ENCODE results near the gene MKNK1. TPM values are rescaled to one million over a fixed set of nuclear protein-coding genes. Genes with fewer than 3 reads are reported as not detected.

Gene MKNK1
- total RNA-seq, 1 experiment from 2014 or later, result 40.1 TPM

GRCh38 chr1:46544561-46545240, 59.4 kb downstream of the MKNK1 start:
- TF ChIP-seq POLR2AphosphoS5 (IDR thresholded peaks at IDR 0.05; ENCODE audit: low read depth, low read length), result no peak
- ChIA-PET POLR2A (interaction anchor here (0.5 kb wide), 1 partner anchor 254 kb away, joined by 13 read pairs; no protein-coding TSS in a partner anchor), CTCF (interaction anchor here (0.6 to 0.7 kb wide), 2 partner anchors 11 to 87 kb away, joined by 3 to 8 read pairs; no protein-coding TSS in a partner anchor)
- Histone ChIP-seq H3K27me3 (ENCODE audit: control insufficient read depth, insufficient read depth, low read length) (no peaks in the 10 kb centered on the region), H3K9me3 (ENCODE audit: control insufficient read depth, insufficient read depth, low read depth, low read length) (no peaks in the 10 kb centered on the region), H3K27ac (ENCODE audit: low read length) (no peak overlapping the region), H3K4me3 (ENCODE audit: low read depth in 2 of 2, low read length in 2 of 2) (no peak overlapping the region), H3K36me3 (ENCODE audit: control insufficient read depth, insufficient read depth, low read length) (no peaks in the 10 kb centered on the region), H3K4me1 (ENCODE audit: control insufficient read depth, insufficient read depth, low read length) (no peaks in the 10 kb centered on the region)
- no TSS peak for BruUV-seq (replicated peaks)
- intact Hi-C loops (cut with micrococcal nuclease; ENCODE audit: unreplicated experiment), result no loop called here
- ATAC-seq (no peak), DNase-seq (ENCODE audit: low read depth, low spot score) (no peak)
- in situ Hi-C loops (cut with HindIII; ENCODE audit: low pct_unique_long_range_greater_than_20kb, low sequenced_read_pairs), result no loop called here

DNA sequence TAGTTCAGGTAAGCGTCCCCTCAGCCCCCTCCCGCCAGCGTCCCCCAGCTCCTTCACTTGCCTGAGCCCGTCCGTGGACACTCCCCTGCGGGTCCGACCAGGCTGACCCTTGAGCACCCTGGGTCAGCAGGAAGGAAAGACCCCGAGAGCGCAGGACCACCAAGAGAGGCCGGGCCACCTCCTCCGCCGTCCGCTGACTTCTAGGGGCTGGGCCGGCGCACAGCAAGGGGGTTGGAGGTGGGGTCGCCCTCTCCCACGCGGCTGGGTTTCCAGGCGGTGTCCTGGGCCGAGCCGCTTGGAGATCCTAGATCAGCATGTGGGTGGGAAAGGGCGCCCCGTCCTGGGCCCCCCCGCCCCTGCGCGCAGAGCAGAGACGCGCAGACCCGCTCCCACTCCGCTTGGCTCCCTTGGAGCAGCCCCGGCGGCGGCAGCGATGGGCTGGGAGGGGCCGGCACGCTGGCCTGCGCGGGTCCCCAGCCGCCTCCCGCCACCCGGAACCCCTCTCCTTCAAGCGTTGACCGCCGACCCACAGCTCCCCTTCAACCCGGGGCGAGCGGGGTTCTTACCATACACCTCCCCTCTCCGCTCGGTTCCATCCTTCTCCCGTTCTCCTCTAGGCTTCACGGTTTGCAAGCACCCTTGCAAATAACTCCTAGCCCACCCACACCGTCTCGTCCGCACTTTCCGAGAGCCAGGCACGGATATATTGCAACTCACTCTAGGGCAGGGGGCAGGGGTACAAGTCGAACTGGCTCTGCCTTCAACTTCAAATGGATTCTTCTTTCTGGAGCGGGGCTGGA, 60.1 kb downstream of the MKNK1 start:
- POLR2A ChIA-PET, result no interaction called here
- DNase-seq (ENCODE audit: low read depth, low spot score) (no peak), ATAC-seq (no peak)
- BruUV-seq (replicated peaks), result no TSS peak
- TF ChIP-seq CTCF (IDR thresholded peaks at IDR 0.05) (no peak), TCF7L2 (IDR thresholded peaks at IDR 0.05; ENCODE audit: low read depth, low read length) (no peak), SIN3A (IDR thresholded peaks at IDR 0.05; ENCODE audit: borderline replicate concordance, insufficient read depth, low read depth, low read length) (no peak), POLR2AphosphoS5 (IDR thresholded peaks at IDR 0.05; ENCODE audit: low read depth, low read length) (no peak)
- TF ChIP-seq, protein P1, sequence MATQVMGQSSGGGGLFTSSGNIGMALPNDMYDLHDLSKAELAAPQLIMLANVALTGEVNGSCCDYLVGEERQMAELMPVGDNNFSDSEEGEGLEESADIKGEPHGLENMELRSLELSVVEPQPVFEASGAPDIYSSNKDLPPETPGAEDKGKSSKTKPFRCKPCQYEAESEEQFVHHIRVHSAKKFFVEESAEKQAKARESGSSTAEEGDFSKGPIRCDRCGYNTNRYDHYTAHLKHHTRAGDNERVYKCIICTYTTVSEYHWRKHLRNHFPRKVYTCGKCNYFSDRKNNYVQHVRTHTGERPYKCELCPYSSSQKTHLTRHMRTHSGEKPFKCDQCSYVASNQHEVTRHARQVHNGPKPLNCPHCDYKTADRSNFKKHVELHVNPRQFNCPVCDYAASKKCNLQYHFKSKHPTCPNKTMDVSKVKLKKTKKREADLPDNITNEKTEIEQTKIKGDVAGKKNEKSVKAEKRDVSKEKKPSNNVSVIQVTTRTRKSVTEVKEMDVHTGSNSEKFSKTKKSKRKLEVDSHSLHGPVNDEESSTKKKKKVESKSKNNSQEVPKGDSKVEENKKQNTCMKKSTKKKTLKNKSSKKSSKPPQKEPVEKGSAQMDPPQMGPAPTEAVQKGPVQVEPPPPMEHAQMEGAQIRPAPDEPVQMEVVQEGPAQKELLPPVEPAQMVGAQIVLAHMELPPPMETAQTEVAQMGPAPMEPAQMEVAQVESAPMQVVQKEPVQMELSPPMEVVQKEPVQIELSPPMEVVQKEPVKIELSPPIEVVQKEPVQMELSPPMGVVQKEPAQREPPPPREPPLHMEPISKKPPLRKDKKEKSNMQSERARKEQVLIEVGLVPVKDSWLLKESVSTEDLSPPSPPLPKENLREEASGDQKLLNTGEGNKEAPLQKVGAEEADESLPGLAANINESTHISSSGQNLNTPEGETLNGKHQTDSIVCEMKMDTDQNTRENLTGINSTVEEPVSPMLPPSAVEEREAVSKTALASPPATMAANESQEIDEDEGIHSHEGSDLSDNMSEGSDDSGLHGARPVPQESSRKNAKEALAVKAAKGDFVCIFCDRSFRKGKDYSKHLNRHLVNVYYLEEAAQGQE (IDR thresholded peaks at IDR 0.05; ENCODE audit: insufficient read depth in 1 of 2, low read depth in 2 of 2, low read length in 1 of 2), result no peak
- no peak overlapping the region for H3K4me3 ChIP-seq (ENCODE audit: low read depth in 2 of 2, low read length in 2 of 2)
- H3K27me3 ChIP-seq (ENCODE audit: control insufficient read depth, insufficient read depth, low read length), result no peaks in the 10 kb centered on the region
- CTCF ChIA-PET, result no interaction called here
- no peaks in the 10 kb centered on the region for H3K4me1 ChIP-seq (ENCODE audit: control insufficient read depth, insufficient read depth, low read length)
- in situ Hi-C loops (cut with HindIII; ENCODE audit: low pct_unique_long_range_greater_than_20kb, low sequenced_read_pairs), result no loop called here
- no peak overlapping the region for H3K27ac ChIP-seq (ENCODE audit: low read length)
- H3K36me3 ChIP-seq (ENCODE audit: control insufficient read depth, insufficient read depth, low read length), result no peaks in the 10 kb centered on the region
- no peaks in the 10 kb centered on the region for H3K9me3 ChIP-seq (ENCODE audit: control insufficient read depth, insufficient read depth, low read depth, low read length)
- intact Hi-C loops (cut with micrococcal nuclease; ENCODE audit: unreplicated experiment), result no loop called here

DNA sequence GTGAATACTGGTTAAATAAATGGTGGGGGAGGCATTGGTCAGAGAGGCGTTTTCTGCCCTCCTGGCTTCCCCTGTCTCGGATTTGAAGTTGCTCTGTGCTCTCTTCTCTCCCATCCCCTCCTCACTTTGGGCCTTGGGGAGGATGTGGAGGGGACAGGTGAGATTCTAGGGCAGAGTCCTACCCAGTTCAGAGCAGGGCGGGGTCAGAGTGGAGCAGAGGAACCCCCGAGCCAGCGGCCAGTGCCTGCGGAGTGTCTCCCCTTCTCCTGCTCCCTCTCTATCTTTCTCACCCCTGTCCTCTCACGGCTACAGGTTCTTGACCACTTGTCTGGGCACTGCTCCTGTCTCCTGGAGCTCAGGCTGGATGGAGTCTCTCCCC, 60.7 kb downstream of the MKNK1 start:
- ChIA-PET POLR2A (no interaction called here), CTCF (no interaction called here)
- in situ Hi-C loops (cut with HindIII; ENCODE audit: low pct_unique_long_range_greater_than_20kb, low sequenced_read_pairs), result no loop called here
- intact Hi-C loops (cut with micrococcal nuclease; ENCODE audit: unreplicated experiment), result no loop called here
- Histone ChIP-seq H3K4me1 (ENCODE audit: control insufficient read depth, insufficient read depth, low read length) (no peaks in the 10 kb centered on the region), H3K27ac (ENCODE audit: low read length) (no peak overlapping the region), H3K27me3 (ENCODE audit: control insufficient read depth, insufficient read depth, low read length) (no peaks in the 10 kb centered on the region), H3K4me3 (ENCODE audit: low read depth in 2 of 2, low read length in 2 of 2) (no peak overlapping the region), H3K36me3 (ENCODE audit: control insufficient read depth, insufficient read depth, low read length) (no peaks in the 10 kb centered on the region), H3K9me3 (ENCODE audit: control insufficient read depth, insufficient read depth, low read depth, low read length) (no peaks in the 10 kb centered on the region)
- TF ChIP-seq TCF7L2 (IDR thresholded peaks at IDR 0.05; ENCODE audit: low read depth, low read length) (no peak), POLR2AphosphoS5 (IDR thresholded peaks at IDR 0.05; ENCODE audit: low read depth, low read length) (no peak), CTCF (IDR thresholded peaks at IDR 0.05) (no peak), SIN3A (IDR thresholded peaks at IDR 0.05; ENCODE audit: borderline replicate concordance, insufficient read depth, low read depth, low read length) (no peak)
- TF ChIP-seq, protein P1 (IDR thresholded peaks at IDR 0.05; ENCODE audit: insufficient read depth in 1 of 2, low read depth in 2 of 2, low read length in 1 of 2), result no peak
- no TSS peak for BruUV-seq (replicated peaks)
- ATAC-seq (no peak), DNase-seq (ENCODE audit: low read depth, low spot score) (no peak)
